Measurements from ENCODE around the gene MUSK.

Gene MUSK

GRCh38 chr9:110650991-110651411 is 17.6 kb upstream of the MUSK start:
- TF ChIP-seq CTCF (IDR thresholded peaks at IDR 0.05; ENCODE audit: borderline replicate concordance, control extremely low read depth, extremely low read depth, insufficient read depth, missing control alignments), result no peak
- no peak for DNase-seq (ENCODE audit: low spot score)
- in situ Hi-C loops (cut with MboI; ENCODE audit: low sequenced_read_pairs, unreplicated experiment), result no loop called here

- in situ Hi-C loops (cut with MboI; ENCODE audit: low sequenced_read_pairs, unreplicated experiment), result no loop called here
- TF ChIP-seq CTCF (IDR thresholded peaks at IDR 0.05; ENCODE audit: borderline replicate concordance, control extremely low read depth, extremely low read depth, insufficient read depth, missing control alignments), result no peak
- no peak for DNase-seq (ENCODE audit: low spot score)
Measured at GRCh38 chr9:110655754-110656641, 12.6 kb upstream of the MUSK start.

GRCh38 chr9:110659891-110660541 is 8.6 kb upstream of the MUSK start:
- no peak for TF ChIP-seq CTCF (IDR thresholded peaks at IDR 0.05; ENCODE audit: borderline replicate concordance, control extremely low read depth, extremely low read depth, insufficient read depth, missing control alignments)
- no peak for DNase-seq (ENCODE audit: low spot score)
- in situ Hi-C loops (cut with MboI; ENCODE audit: low sequenced_read_pairs, unreplicated experiment), result no loop called here

GRCh38 chr9:110669433-110669832 is 842 bp downstream of the MUSK start:
- in situ Hi-C loops (cut with MboI; ENCODE audit: low sequenced_read_pairs, unreplicated experiment), result no loop called here
- no peak for TF ChIP-seq CTCF (IDR thresholded peaks at IDR 0.05; ENCODE audit: borderline replicate concordance, control extremely low read depth, extremely low read depth, insufficient read depth, missing control alignments)
- no peak for DNase-seq (ENCODE audit: low spot score)

- DNase-seq (ENCODE audit: low spot score), result no peak
- TF ChIP-seq CTCF (IDR thresholded peaks at IDR 0.05; ENCODE audit: borderline replicate concordance, control extremely low read depth, extremely low read depth, insufficient read depth, missing control alignments), result no peak
- in situ Hi-C loops (cut with MboI; ENCODE audit: low sequenced_read_pairs, unreplicated experiment), result no loop called here
Measured at GRCh38 chr9:110671849-110672248, 3.3 kb downstream of the MUSK start.

- no peak for DNase-seq (ENCODE audit: low spot score)
- TF ChIP-seq CTCF (IDR thresholded peaks at IDR 0.05; ENCODE audit: borderline replicate concordance, control extremely low read depth, extremely low read depth, insufficient read depth, missing control alignments), result no peak
- in situ Hi-C loops (cut with MboI; ENCODE audit: low sequenced_read_pairs, unreplicated experiment), result no loop called here
Measured at GRCh38 chr9:110672873-110673510, 4.4 kb downstream of the MUSK start.

Data from GM13976 (cell line).